HEK293 (cell line): Measurements from ENCODE around the gene MAML3.
A peak's percentile ranks its signal among the peaks of the same experiment; 100 is the strongest.

ENCODE experiments used
- CTCF ChIA-PET: fragments of 350-600 bp; formaldehyde crosslinking; extraction: SDS; loops from one replicate; lab custom pipeline; 2021; ENCODE audit warnings: antibody characterized with exemption; lab: Yijun Ruan, JAX
- POLR2A ChIA-PET: fragments of 300-600 bp; formaldehyde crosslinking; extraction: SDS; loops from one replicate; lab custom pipeline; 2020; ENCODE audit warnings: antibody characterized with exemption, inconsistent platforms; lab: Yijun Ruan, JAX
- H3K27ac ChIP-seq: fragments of 200-500 bp; sonication (Bioruptor generic); 2 replicates; pipeline ENCODE4 v1.5.1; 2014; ENCODE audit warnings: low read depth, low read length, control low read depth, inconsistent platforms; ENCODE audit errors: extremely low read depth
- H3K36me3 ChIP-seq, 2 experiments: fragments of 200-500 bp in 1 of 2; sonication (Bioruptor generic) in 1 of 2; 1 replicate in 1 of 2; 2 replicates in 1 of 2; pipeline ENCODE4 v1.5.1; 2014 to 2017; ENCODE audit warnings: inconsistent platforms in 2 of 2, low read length in 2 of 2; ENCODE audit not compliant: control insufficient read depth in 2 of 2, insufficient read depth in 1 of 2
- H3K4me1 ChIP-seq: fragments of 200-500 bp; sonication (Bioruptor generic); 2 replicates; pipeline ENCODE4 v1.5.1; 2014; ENCODE audit warnings: mild to moderate bottlenecking, low read length, inconsistent platforms; ENCODE audit not compliant: control insufficient read depth, insufficient read depth
- H3K4me3 ChIP-seq: 2 replicates; pipeline ENCODE4 v1.5.1; 2011; ENCODE audit warnings: low read depth, mild to moderate bottlenecking, control low read depth, low read length, moderate library complexity
- H3K9me3 ChIP-seq: fragments of 200-500 bp; sonication (Bioruptor generic); 2 replicates; pipeline ENCODE4 v1.5.1; 2014; ENCODE audit warnings: low read depth, low read length, inconsistent platforms; ENCODE audit not compliant: control insufficient read depth, insufficient read depth
- PRDM2 ChIP-seq: fragments of 450-650 bp; formaldehyde crosslinking; IDR thresholded peaks from 2 replicates; pipeline ENCODE4 v1.5.1; 2016; ENCODE audit warnings: missing biosample characterization, missing genetic modification characterization, borderline replicate concordance
- ZBTB10 ChIP-seq: fragments of 450-650 bp; formaldehyde crosslinking; IDR thresholded peaks from 2 replicates; pipeline ENCODE4 v1.5.1; 2016; ENCODE audit warnings: missing biosample characterization, missing genetic modification characterization
- ZBTB21 ChIP-seq: fragments of 450-650 bp; formaldehyde crosslinking; IDR thresholded peaks from 2 replicates; pipeline ENCODE4 v1.5.1; 2017; ENCODE audit warnings: missing biosample characterization, missing genetic modification characterization
- ZNF10 ChIP-seq: fragments of 450-650 bp; formaldehyde crosslinking; IDR thresholded peaks from 2 replicates; pipeline ENCODE4 v1.5.1; 2017; ENCODE audit warnings: missing biosample characterization, missing genetic modification characterization
- ZNF133 ChIP-seq: fragments of 450-650 bp; formaldehyde crosslinking; IDR thresholded peaks from 2 replicates; pipeline ENCODE4 v1.5.1; 2016; ENCODE audit warnings: missing biosample characterization, missing genetic modification characterization
- ZNF26 ChIP-seq: fragments of 450-650 bp; formaldehyde crosslinking; IDR thresholded peaks from 2 replicates; pipeline ENCODE4 v1.5.1; 2016; ENCODE audit warnings: missing biosample characterization, missing genetic modification characterization
- ZNF335 ChIP-seq: fragments of 450-650 bp; formaldehyde crosslinking; conservative IDR thresholded peaks from 2 replicates; pipeline ENCODE4 v1.5.1; 2016; ENCODE audit warnings: missing biosample characterization, missing genetic modification characterization
- ZNF501 ChIP-seq: fragments of 450-650 bp; formaldehyde crosslinking; IDR thresholded peaks from 2 replicates; pipeline ENCODE4 v1.5.1; 2016; ENCODE audit warnings: missing biosample characterization, missing genetic modification characterization
- ZNF530 ChIP-seq: fragments of 450-650 bp; formaldehyde crosslinking; IDR thresholded peaks from 2 replicates; pipeline ENCODE4 v1.5.1; 2016; ENCODE audit warnings: low read depth, missing biosample characterization, missing genetic modification characterization
- ZNF548 ChIP-seq: fragments of 450-650 bp; formaldehyde crosslinking; IDR thresholded peaks from 2 replicates; pipeline ENCODE4 v1.5.1; 2016; ENCODE audit warnings: missing biosample characterization, missing genetic modification characterization
- ZNF558 ChIP-seq: fragments of 450-650 bp; formaldehyde crosslinking; IDR thresholded peaks from 2 replicates; pipeline ENCODE4 v1.5.1; 2016; ENCODE audit warnings: missing biosample characterization, missing genetic modification characterization
- ZNF664 ChIP-seq: fragments of 450-650 bp; formaldehyde crosslinking; IDR thresholded peaks from 2 replicates; pipeline ENCODE4 v1.5.1; 2016; ENCODE audit warnings: missing biosample characterization, missing genetic modification characterization
- ZNF777 ChIP-seq: fragments of 450-650 bp; formaldehyde crosslinking; IDR thresholded peaks from 2 replicates; pipeline ENCODE4 v1.5.1; 2017; ENCODE audit warnings: missing biosample characterization, missing genetic modification characterization, borderline replicate concordance
- ZSCAN30 ChIP-seq: fragments of 450-650 bp; IDR thresholded peaks from 2 replicates; pipeline ENCODE4 v1.5.1; 2018; ENCODE audit warnings: missing biosample characterization, mild to moderate bottlenecking, missing genetic modification characterization, moderate library complexity
- TF ChIP-seq, protein P1 (sequence below): fragments of 450-650 bp; formaldehyde crosslinking; IDR thresholded peaks from 2 replicates; pipeline ENCODE4 v1.5.1; 2016; ENCODE audit warnings: missing biosample characterization, missing genetic modification characterization

MAML3 gene

GRCh38 chr4:140091305-140091704, 62.7 kb downstream of the MAML3 start:
- no peaks in the 10 kb centered on the region for H3K9me3 ChIP-seq
- POLR2A ChIA-PET: no interaction called here
- peaks cover 7% of the 10 kb centered on the region for H3K4me1 ChIP-seq
- TF ChIP-seq ZBTB21 (tag by site-specific recombination): no peak
- CTCF ChIA-PET: interaction anchor here (0.6 to 0.7 kb wide), 2 partner anchors 38 to 673 kb away, joined by 3 to 4 read pairs; no protein-coding TSS in a partner anchor
- H3K36me3 ChIP-seq: no peaks in the 10 kb centered on the region
- H3K4me3 ChIP-seq: no peak overlapping the region
- no peak overlapping the region for H3K27ac ChIP-seq

DNA sequence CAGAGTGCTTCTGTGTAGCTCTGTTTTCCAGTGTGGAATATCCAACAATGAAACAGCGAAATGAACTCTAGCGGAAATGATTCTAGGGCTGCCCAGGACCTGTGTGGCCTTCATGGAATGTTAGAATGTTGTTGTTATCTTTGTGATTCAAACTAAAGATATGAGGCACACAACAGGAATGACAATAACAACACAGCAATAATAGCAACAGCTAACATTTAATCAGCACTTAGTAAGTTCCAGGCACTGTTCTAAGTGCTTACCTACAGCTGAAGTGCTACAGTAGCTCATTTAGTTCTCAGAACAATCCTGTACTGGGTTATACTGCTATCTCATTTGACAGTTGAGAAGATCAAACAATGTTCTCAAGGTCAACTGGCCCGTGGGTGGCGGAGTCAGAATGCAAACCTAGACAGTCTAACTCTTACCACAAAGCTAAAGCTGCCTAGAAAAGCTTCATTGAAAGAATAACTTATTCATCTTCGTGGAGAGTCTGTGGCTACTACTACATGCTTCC, 63.7 kb downstream of the MAML3 start:
- Histone ChIP-seq H3K4me3 (no peak overlapping the region), H3K27ac (no peak overlapping the region), H3K36me3 (no peaks in the 10 kb centered on the region)
- TF ChIP-seq ZNF777 (tag by site-specific recombination) (no peak), ZNF664 (peak; percentile 60; the same call in 1 of the 2 replicates)
- TF ChIP-seq, all 188 proteins: peak for 1
- CTCF ChIA-PET: interaction anchor here (1.2 kb wide), 1 partner anchor 41 kb away, joined by 6 read pairs; no protein-coding TSS in a partner anchor
- Histone ChIP-seq H3K4me1 (peaks cover 7% of the 10 kb centered on the region), H3K9me3 (no peaks in the 10 kb centered on the region)
- POLR2A ChIA-PET: no interaction called here

DNA sequence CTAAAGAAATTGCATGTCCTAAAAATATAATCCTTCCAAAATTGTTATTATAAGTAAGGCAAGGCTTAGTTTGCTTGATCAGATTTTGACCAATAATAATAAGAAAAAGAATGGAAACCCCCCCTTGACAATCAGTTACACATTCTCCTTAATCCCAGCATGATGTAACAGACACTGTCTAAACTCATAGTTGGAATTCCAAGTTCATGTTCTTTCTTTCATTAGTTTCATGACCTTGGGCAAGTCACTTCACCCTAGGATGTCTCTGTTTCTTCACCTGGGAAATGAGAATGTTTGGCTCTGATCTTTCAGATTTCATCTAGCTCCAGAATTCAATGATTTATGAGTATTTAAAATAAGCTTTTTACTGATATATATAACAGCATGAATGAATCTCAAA, 64.8 kb downstream of the MAML3 start:
- Histone ChIP-seq H3K36me3 (no peaks in the 10 kb centered on the region), H3K4me1 (peaks cover 10% of the 10 kb centered on the region), H3K27ac (no peak overlapping the region), H3K9me3 (no peaks in the 10 kb centered on the region), H3K4me3 (no peak overlapping the region)
- TF ChIP-seq ZNF548 (tag by site-specific recombination): no peak
- TF ChIP-seq ZNF530 (tag by site-specific recombination): no peak
- no peak for TF ChIP-seq ZNF335 (tag by site-specific recombination)
- TF ChIP-seq, protein P1, sequence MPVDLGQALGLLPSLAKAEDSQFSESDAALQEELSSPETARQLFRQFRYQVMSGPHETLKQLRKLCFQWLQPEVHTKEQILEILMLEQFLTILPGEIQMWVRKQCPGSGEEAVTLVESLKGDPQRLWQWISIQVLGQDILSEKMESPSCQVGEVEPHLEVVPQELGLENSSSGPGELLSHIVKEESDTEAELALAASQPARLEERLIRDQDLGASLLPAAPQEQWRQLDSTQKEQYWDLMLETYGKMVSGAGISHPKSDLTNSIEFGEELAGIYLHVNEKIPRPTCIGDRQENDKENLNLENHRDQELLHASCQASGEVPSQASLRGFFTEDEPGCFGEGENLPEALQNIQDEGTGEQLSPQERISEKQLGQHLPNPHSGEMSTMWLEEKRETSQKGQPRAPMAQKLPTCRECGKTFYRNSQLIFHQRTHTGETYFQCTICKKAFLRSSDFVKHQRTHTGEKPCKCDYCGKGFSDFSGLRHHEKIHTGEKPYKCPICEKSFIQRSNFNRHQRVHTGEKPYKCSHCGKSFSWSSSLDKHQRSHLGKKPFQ (tag by site-specific recombination): no peak
- no peak for TF ChIP-seq ZNF10
- TF ChIP-seq ZNF133 (tag by site-specific recombination): no peak
- no peak for TF ChIP-seq ZBTB10 (tag by site-specific recombination)
- no peak for TF ChIP-seq ZSCAN30
- no peak for TF ChIP-seq PRDM2 (tag by site-specific recombination)
- no peak for TF ChIP-seq ZNF558
- TF ChIP-seq ZNF501: no peak
- TF ChIP-seq ZNF26 (tag by site-specific recombination): no peak
- CTCF ChIA-PET: no interaction called here
- POLR2A ChIA-PET: no interaction called here
